ENCODE results near the gene FAM20C. TPM values are rescaled to one million over a fixed set of nuclear protein-coding genes. Genes with fewer than 3 reads are reported as not detected.

FAM20C gene
- total RNA-seq, 2 donors from 2014 or later = 0.08 to 0.19 TPM

DNA sequence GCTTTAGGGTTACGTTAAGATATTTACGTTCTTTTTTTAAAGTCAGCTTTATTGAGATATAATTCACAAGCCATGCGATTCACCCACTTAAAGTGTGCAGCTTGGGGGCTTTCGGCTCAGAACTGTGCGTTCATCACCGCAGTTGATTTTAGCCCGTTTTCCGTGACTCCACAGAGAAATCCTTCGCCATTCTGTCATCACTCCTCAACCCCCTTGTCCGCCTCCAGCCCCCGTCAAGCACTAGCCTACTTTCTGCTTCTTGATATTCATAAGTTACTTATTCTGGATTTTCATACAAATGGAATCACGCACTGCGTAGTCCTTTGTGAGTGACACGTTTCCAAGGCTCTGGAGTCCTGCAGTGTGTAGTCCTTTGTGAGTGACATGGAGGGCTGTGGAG, 20.4 kb downstream of the FAM20C start:
- Mint-ChIP-seq H3K27me3 (no peaks in the 10 kb centered on the region), H3K4me3 (no peak overlapping the region), H3K27ac (no peak overlapping the region), H3K36me3 (ENCODE audit: low read depth) (no peaks in the 10 kb centered on the region), H3K4me1 (no peaks in the 10 kb centered on the region), H3K9me3 (no peaks in the 10 kb centered on the region)
- no peak for ATAC-seq (replicated peaks)

DNA sequence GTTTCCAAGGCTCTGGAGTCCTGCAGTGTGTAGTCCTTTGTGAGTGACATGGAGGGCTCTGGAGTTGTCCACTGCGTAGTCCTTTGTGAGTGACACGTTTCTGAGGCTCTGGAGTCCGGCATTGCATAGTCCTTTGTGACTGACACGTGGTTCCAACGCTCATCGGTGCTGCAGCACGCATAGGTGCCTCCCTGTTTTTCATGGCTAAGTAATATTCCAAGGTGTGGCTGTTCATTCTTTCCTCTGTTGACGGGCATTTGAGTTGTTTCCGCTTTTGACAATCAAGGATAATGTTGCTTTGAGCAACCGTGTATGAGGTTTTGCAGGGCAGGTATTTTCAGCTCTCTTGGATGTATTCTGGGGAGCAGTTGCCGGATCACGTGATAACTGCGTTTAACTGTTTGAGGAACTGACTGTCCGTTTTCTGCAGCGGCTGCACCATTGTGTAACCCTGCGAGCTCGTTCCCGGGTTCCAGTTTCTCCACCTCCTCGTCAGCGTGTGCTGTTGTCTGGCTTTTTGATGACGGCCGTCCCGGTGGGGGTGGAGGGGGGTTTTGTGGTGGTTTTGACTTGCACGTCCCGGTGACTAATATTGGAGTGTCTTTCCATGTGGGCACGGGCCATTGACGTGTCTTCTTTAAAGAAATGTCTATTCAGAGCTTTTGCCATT, 21.1 kb downstream of the FAM20C start:
- no peaks in the 10 kb centered on the region for H3K4me1 Mint-ChIP-seq
- H3K27ac Mint-ChIP-seq = no peak overlapping the region
- no peak overlapping the region for H3K4me3 Mint-ChIP-seq
- no peaks in the 10 kb centered on the region for H3K27me3 Mint-ChIP-seq
- no peaks in the 10 kb centered on the region for H3K36me3 Mint-ChIP-seq (ENCODE audit: low read depth)
- H3K9me3 Mint-ChIP-seq = no peaks in the 10 kb centered on the region
- no peak for ATAC-seq (replicated peaks)

DNA sequence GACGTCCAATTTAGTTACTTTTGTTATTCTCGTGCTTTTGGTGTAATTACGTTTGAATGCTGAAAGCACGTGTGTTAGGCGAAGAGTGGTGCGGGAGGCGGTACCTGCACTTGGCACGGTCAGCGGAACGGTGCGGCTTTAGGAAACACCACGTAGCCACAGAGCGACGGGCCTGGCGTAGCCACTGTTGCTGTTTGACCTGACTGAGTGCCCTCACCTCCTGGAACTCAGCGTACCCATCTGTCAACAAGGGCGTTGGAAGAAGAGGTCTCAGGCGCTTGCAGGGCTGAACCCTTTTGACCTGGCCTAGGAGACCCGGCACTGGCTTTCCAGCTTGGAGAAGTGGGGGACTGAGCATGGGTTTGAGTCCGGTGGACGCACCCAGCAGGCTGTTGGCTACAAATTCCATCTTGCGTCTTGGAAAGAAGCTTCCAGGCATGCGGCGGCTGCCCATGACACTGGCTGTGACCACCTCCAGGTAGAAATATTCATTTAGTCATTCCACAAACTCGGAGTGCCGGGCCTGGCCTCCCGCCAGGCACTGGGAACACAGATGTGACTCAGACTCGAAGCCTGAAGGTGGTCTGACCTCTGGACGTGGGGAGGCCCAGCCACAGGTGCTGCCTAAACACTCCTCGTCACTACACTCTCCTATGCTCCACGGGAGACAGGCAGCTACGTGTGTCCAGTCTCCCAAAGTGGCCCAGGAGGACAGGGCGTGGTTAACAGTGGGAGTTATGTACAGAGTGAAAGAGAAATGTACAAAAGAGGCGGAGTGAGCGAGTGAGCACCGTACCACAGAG, 22.2 kb downstream of the FAM20C start:
- H3K27ac Mint-ChIP-seq = no peak overlapping the region
- no peaks in the 10 kb centered on the region for H3K27me3 Mint-ChIP-seq
- no peaks in the 10 kb centered on the region for H3K9me3 Mint-ChIP-seq
- no peaks in the 10 kb centered on the region for H3K36me3 Mint-ChIP-seq (ENCODE audit: low read depth)
- H3K4me3 Mint-ChIP-seq = no peak overlapping the region
- no peak for ATAC-seq (replicated peaks)
- H3K4me1 Mint-ChIP-seq = no peaks in the 10 kb centered on the region

DNA sequence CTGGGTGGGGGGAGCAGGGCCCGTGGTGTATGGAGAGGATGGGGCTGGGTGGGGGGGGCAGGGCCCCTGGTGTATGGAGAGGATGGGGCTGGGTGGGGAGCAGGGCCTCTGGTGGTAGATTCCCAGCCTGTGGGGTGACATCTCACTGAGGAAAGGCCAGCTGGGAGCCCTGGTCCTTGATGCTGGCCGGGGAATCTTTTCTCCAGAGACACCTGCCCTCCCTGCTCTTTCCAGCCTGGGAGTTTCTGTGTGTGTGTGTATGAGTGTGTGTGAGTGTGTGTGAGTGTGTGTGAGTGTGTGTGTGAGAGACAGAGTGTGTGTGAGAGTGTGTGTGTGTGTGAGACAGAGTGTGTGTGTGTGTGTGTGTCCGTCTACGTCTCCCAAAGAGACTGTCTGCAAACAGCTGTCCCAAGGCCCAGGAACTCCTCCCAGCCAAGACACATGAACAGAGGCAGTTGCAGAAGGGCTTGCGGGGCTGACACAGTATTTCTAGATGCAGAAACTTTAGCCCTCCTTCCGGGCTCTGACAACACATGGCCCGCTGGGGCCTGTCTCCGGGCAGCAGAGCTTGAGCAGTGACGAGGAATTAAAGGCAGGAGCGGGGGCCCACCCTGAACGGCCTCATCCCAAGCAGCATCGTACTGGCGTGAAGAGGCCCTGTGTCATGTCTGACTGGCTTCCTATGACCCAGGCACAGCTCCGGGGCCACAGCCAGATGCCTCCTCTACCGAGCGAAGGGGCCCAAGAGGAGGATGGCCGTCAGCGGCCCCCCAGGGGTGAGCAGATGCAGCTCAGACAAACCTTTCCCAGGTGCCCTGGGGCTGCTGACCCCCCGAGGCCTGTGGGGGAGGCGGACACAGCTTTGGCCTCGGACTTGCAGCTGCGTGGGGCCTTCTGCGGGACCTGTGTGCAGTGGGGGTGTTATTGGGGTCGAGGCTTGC, 24.3 kb downstream of the FAM20C start:
- no peak overlapping the region for H3K27ac Mint-ChIP-seq
- no peaks in the 10 kb centered on the region for H3K36me3 Mint-ChIP-seq (ENCODE audit: low read depth)
- H3K9me3 Mint-ChIP-seq = no peaks in the 10 kb centered on the region
- ATAC-seq (replicated peaks) = no peak
- no peak overlapping the region for H3K4me3 Mint-ChIP-seq
- H3K27me3 Mint-ChIP-seq = no peaks in the 10 kb centered on the region
- H3K4me1 Mint-ChIP-seq = no peaks in the 10 kb centered on the region

DNA sequence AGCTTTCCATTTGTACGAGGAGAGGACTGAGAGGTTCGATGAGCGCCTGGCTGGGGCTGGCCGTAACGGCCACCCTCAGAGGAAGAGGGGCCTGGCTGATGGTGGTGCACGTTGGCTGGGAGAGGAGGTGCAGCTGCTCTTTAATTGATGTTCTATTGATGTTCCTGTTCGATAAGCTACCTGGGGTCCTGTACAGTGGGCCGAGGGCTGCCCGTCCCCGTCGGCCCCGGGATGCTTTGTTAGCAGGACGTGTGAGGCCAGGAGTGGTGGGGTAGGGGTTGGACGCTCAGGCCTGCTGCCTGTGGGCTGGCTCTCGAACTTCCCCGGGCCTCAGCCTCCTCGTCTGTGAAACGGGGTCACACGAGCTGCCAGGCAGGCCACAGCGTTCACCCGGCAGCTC, 25.4 kb downstream of the FAM20C start:
- no peaks in the 10 kb centered on the region for H3K27me3 Mint-ChIP-seq
- H3K9me3 Mint-ChIP-seq = no peaks in the 10 kb centered on the region
- H3K27ac Mint-ChIP-seq = no peak overlapping the region
- no peak overlapping the region for H3K4me3 Mint-ChIP-seq
- no peaks in the 10 kb centered on the region for H3K4me1 Mint-ChIP-seq
- ATAC-seq (replicated peaks) = no peak
- no peaks in the 10 kb centered on the region for H3K36me3 Mint-ChIP-seq (ENCODE audit: low read depth)

DNA sequence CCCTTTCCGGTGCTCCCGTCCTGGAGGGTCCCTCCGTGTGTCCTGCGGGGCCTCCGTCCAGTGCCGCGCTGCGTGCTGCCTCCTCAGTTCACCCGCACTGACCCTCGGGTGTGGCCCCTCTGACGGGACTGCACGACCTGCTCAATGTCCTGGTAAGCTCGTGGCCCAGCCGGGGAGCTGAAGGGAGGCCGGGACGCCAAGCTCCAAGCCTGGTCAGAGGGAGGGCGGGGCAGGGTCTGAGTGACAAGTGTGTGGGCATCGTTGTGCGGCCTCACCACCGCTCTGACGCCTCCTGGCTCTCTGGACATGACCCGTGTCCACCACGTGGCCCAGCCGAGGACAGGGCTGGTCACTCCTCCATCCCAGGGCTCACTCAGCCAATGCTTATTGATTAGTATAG, 25.9 kb downstream of the FAM20C start:
- H3K4me3 Mint-ChIP-seq = no peak overlapping the region
- no peaks in the 10 kb centered on the region for H3K27me3 Mint-ChIP-seq
- H3K9me3 Mint-ChIP-seq = no peaks in the 10 kb centered on the region
- H3K27ac Mint-ChIP-seq = no peak overlapping the region
- H3K4me1 Mint-ChIP-seq = no peaks in the 10 kb centered on the region
- no peak for ATAC-seq (replicated peaks)
- no peaks in the 10 kb centered on the region for H3K36me3 Mint-ChIP-seq (ENCODE audit: low read depth)

DNA sequence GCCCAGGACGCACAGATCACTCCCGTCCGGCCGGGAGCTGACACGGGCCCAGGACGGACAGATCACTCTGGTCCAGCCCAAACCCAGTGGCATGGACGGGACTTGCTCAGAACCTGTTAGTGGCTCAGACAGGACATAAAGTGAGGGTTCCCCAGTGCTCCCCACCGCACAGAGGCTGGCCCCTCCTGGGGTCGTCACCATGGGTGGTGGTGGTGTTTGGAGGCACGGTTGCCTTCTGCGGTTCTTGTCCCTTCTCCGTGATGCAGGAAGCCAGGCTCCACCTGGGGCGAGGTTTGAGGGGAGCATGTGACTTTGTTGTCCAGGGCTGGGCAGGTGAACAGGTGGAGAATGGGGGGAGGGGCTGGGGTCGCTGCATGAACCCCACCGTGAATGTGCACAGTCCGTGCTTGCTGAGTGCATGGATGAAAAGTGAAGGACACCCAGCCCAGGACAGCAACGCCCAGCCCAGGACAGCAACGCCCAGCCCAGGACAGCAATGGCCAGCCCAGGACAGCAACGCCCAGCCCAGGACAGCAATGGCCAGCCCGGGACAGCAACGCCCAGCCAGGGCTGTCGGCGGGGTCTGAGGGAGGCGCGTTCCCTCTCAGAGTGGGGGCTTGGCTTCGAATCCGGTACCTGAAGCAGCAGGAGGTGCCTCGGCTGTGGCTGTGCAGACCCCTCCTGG, 26.7 kb downstream of the FAM20C start:
- no peak for ATAC-seq (replicated peaks)
- Mint-ChIP-seq H3K4me1 (no peaks in the 10 kb centered on the region), H3K27ac (no peak overlapping the region)

DNA sequence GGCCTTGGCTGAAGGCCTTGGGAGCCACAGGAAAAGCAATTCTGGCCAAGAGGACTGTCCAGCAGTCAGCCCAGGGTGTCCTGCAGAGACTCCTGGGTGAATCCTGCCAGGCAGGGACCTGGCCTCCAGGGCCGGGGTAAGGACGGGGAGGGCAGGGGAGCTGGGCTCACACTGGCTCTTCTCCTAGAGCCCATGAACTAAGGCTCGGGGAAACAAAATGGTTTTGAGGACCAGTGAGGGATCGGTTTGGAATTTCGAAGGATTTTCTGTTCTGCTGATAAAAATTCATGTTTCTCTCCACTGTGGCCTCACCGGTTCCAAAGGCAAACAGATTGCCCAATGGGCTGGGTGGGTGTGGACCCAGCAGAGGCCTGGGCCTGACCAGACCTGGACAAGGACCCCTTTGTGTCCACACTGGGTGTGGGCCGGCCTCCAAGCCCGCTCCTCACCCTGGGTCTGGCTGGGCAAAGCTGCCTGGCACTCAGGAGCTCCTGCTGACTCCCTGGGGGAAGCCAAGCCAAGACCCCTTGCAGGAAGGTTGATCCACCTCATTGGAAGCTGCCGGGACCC, 27.3 kb downstream of the FAM20C start:
- H3K4me1 Mint-ChIP-seq = no peaks in the 10 kb centered on the region
- H3K9me3 Mint-ChIP-seq = no peaks in the 10 kb centered on the region
- H3K36me3 Mint-ChIP-seq (ENCODE audit: low read depth) = no peaks in the 10 kb centered on the region
- H3K27me3 Mint-ChIP-seq = no peaks in the 10 kb centered on the region
- ATAC-seq (replicated peaks) = no peak
- H3K4me3 Mint-ChIP-seq = no peak overlapping the region
- no peak overlapping the region for H3K27ac Mint-ChIP-seq

More for the DNA sequence above, 26.7 kb downstream of the FAM20C start:
- no peaks in the 10 kb centered on the region for H3K9me3 Mint-ChIP-seq
- H3K36me3 Mint-ChIP-seq (ENCODE audit: low read depth) = no peaks in the 10 kb centered on the region
- H3K27me3 Mint-ChIP-seq = no peaks in the 10 kb centered on the region
- H3K4me3 Mint-ChIP-seq = no peak overlapping the region

DNA sequence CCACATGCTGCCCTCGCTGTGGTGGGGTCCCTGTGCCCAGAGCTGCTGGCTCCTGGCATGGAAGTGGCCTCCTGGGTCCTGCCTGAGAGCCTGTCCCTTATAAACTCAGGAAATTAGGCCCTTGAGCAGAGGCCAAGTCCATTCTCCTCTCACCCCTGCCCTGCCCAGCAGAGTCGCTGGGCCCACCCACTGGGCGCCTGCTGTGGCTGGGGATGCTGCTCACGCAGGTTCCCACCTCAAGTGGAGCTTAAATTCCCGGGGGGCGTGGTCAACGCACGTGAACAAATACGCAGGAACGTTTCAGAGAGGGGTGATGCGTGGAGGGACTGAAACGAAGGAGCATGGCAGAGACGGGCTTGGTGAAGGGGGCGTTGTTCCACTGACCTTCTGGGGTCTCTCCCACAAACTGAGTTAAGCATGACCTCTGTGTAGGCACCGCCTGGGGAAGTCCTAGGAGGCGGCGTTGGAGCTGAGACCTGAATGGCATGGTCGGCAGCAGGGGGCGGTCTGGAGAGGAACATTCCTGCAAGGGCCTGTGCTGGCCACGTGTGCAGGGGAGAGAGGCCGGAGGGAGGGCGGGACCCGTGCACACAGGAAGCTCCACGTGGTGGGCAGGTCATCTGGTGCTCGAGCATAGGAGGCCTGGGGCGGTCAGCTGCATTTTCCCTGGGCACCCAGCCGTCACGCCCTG, 27.9 kb downstream of the FAM20C start:
- H3K4me3 Mint-ChIP-seq = no peak overlapping the region
- no peak for ATAC-seq (replicated peaks)
- no peak overlapping the region for H3K27ac Mint-ChIP-seq
- no peaks in the 10 kb centered on the region for H3K9me3 Mint-ChIP-seq
- H3K36me3 Mint-ChIP-seq (ENCODE audit: low read depth) = no peaks in the 10 kb centered on the region
- no peaks in the 10 kb centered on the region for H3K4me1 Mint-ChIP-seq
- H3K27me3 Mint-ChIP-seq = no peaks in the 10 kb centered on the region

DNA sequence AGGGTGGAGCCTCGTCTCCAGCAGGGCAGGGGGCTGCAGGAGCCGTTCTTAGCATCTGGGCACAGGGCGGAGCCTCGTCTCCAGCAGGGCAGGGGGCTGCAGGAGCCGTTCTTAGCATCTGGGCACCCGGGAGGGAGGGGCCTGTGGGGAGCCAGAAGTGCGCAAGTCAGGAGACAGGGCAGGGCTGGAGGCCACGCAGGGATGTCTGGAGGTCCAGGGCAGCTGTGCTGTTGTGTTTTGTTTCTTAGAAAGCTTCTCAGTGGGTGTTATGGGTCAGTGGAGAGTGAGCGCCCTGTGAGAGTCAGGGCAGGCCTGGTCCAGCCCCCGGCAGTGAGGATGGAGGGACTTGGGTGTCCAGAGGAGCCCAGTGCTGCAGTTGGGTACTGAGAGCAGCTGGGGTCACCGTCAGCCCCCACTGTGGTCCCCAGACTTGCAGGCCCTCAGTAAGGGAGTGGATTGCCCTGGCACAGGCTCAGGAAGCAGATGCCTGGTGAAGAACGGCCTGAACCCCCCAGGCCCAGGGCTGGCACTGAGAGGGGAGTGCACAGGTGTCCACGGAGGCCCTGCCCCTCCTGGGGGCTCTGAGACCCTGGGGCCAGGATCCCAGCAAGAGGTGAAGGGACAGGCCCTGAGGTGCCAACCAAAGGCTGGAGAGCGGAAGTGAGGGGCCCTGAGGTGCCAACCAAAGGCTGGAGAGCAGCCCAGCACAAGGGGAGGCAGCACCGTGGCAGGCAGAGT, 29.8 kb downstream of the FAM20C start:
- Mint-ChIP-seq H3K4me1 (no peaks in the 10 kb centered on the region), H3K9me3 (no peaks in the 10 kb centered on the region), H3K36me3 (ENCODE audit: low read depth) (no peaks in the 10 kb centered on the region), H3K4me3 (no peak overlapping the region), H3K27ac (no peak overlapping the region), H3K27me3 (no peaks in the 10 kb centered on the region)
- ATAC-seq (replicated peaks) = no peak

DNA sequence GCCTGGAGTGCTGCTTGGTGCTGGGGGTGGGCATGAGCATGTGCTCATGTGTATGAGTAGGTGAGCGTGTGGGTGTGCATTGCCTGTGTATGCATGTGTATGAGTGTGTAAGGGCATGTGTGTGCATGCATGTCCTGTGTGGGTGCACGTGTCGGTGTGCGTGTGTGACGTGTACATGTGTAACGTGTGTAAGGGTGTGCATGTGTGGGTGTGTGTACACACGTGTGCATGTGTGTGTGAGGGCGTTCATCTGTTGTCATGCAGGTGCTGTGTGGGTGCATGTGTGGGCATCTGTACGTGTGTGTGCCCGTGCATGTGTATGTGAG, 30.3 kb downstream of the FAM20C start:
- Mint-ChIP-seq H3K4me1 (no peaks in the 10 kb centered on the region), H3K9me3 (no peaks in the 10 kb centered on the region), H3K36me3 (ENCODE audit: low read depth) (no peaks in the 10 kb centered on the region), H3K27me3 (no peaks in the 10 kb centered on the region), H3K27ac (no peak overlapping the region), H3K4me3 (no peak overlapping the region)
- ATAC-seq (replicated peaks) = no peak

DNA sequence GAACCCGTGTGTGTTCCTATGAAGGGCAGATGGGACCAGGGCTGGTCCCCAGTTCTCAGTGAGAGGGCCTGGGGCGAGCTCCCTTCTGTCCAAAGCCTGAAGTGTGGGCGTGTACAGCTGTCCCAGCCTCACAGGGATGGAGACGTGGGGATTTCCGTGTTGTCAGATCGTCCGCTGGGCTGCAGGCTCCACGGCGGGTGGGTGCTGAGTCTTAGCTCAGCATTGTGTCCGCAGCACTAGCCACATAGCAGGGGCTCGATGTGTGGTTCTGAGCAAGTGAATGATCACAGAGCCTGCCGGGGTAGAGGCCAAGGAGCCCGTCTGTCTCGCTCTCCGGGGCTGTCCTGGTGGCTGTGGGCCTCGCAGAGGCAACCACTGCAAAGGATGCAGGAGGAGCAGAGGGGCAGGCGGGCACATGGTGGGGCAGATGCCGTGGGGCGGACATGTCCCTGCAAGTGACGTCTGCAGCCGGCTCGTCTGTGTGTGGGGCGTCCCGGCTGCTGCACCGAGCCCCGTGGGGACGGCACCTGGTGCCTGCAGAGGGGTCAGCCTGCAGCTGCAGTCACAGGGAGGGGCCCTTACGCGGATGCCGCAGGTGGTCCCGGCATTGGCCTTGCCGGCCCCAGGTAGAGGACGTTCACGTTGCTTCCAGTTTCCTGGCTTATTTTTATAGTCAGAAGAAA, 30.9 kb downstream of the FAM20C start:
- H3K27me3 Mint-ChIP-seq = no peaks in the 10 kb centered on the region
- H3K9me3 Mint-ChIP-seq = no peaks in the 10 kb centered on the region
- ATAC-seq (replicated peaks) = no peak
- H3K4me3 Mint-ChIP-seq = no peak overlapping the region
- H3K4me1 Mint-ChIP-seq = no peaks in the 10 kb centered on the region
- H3K27ac Mint-ChIP-seq = no peak overlapping the region
- H3K36me3 Mint-ChIP-seq (ENCODE audit: low read depth) = no peaks in the 10 kb centered on the region

DNA sequence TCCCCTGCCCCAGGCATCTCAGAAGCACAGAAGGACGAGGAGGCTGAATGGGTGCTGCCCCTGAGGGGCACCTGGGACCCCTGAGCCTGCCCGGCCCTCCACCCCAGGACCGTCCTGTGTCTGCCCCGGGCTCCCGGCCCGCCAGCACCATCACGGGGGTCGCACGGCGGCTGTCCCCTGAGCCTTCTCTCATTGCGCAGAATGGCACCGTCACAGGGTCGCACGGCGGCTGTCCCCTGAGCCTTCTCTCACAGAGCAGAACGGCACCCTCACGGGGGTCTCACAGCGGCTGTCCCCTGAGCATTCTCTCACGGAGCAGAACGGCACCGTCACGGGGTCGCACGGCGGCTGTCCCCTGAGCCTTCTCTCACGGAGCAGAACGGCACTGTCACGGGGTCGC, 31.5 kb downstream of the FAM20C start:
- no peaks in the 10 kb centered on the region for H3K27me3 Mint-ChIP-seq

More for the DNA sequence above, 31.5 kb downstream of the FAM20C start:
- no peaks in the 10 kb centered on the region for H3K36me3 Mint-ChIP-seq (ENCODE audit: low read depth)
- no peaks in the 10 kb centered on the region for H3K9me3 Mint-ChIP-seq
- no peak overlapping the region for H3K4me3 Mint-ChIP-seq
- ATAC-seq (replicated peaks) = no peak
- no peak overlapping the region for H3K27ac Mint-ChIP-seq
- H3K4me1 Mint-ChIP-seq = no peaks in the 10 kb centered on the region

Measured in activated T-helper 17 cell treated with anti-CD3 and anti-CD28 coated beads, Interleukin-2, amount 50 U/mL, for 72 hours (primary cell).